Posterior vena cava (tissue), 2 donors: ENCODE results near the gene ZCCHC10. TPM values are rescaled to one million over a fixed set of nuclear protein-coding genes. Genes with fewer than 3 reads are reported as not detected.
"Not testable (repeated sequence)": the region's sequence is repeated elsewhere in the genome, so short reads cannot be mapped to it uniquely, and the experiment has no call there.

Source experiments
- DNase-seq: peaks from one replicate; pipeline ENCODE4 v3.0.0-alpha.2; 2020; ENCODE audit warnings: low spot score
- intact Hi-C, 2 donors: fragments of 100-400 bp; cut with DNase I; formaldehyde crosslinking; loops; one replicate each; pipeline versions ENCODE4 v1.14.1 to v1.14.2; 2022 to 2023
- total RNA-seq, 2 donors: library from RNA; stranded (reverse); fragmentation: NEBNext Ultra II Directional; extraction: Animal tissue kit (Norgen Biotek cat#: 25700); gene quantifications; one replicate each; pipeline ENCODE4 v1.2.1, GENCODE V29; 2021
- donor health status: DM: yes; HTN: yes; CAD: no.
- donor health status: DM: yes; HTN: yes; CAD: no.

Gene ZCCHC10
- total RNA-seq, 2 donors from 2014 or later = 14.8 to 19.0 TPM

- DNase-seq = no peak
- intact Hi-C loops = no loop called here
Observed at GRCh38 chr5:132996307-132996706, 30.0 kb downstream of the ZCCHC10 start.

- intact Hi-C loops = no loop called here
- peak; percentile 59 for DNase-seq
Observed at GRCh38 chr5:132987531-132988408, 38.6 kb downstream of the ZCCHC10 start.

DNA sequence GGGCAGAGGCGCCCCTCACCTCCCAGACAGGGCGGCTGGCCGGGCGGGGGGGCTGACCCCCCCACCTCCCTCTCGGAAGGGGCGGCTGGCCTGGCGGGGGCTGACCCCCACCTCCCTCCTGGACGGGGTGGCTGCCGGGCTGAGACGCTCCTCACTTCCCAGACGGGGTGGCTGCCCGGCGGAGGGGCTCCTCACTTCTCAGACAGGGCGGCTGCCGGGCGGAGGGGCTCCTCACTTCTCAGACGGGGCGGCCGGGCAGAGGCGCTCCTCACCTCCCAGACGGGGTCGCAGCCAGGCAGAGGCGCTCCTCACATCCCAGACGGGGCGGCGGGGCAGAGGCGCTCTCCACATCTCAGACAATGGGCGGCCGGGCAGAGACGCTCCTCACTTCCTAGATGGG lies 43.4 kb downstream of the ZCCHC10 start:
- DNase-seq = peak; percentile 58
- intact Hi-C loops = not testable (repeated sequence)

GRCh38 chr5:132981288-132981687 lies 45.1 kb downstream of the ZCCHC10 start:
- intact Hi-C loops = no loop called here
- DNase-seq = peak; percentile 4

DNA sequence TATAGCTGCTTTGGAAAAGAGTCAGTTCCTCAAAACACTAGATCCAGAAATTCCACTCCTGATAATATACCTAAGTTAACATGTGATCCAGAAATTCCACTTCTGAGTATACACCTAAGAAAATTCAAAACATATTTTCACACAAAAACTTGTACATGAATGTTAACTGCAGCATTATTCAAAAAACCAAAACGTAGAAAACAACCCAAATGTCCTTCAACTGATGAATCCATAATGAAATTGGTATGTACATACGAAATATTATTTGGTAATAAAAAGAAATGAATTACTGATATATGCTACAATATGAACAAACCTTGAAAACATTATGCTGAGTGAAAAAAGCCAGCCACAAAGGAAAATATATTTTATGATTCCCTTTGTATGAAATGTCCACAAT lies 46.4 kb downstream of the ZCCHC10 start:
- intact Hi-C loops = no loop called here
- DNase-seq = no peak

DNA sequence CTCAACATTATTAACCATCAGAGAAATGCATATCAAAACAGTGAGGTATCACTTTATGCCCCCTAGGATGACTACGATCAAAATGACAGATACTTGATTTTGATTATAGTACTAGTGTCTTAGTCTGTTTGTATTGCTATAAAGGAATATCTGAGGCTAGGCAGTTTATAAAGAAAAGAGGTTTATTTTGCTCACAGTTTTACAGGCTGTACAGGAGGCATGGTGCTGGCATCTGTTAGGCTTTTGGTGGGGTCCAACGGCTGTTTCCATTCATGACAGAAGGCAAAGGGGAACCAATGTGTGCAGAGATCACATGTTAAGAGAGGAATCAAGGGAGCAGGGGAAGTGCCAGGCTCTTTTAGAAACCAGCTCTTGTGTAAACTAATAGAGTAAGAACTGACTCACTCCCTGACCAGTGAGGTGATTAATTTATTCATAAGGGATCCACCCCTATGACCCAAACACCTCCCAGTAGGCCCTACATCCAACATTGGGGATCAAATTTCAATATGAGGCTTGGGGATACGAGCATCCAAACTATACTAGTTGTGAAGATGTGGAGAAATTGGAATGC lies 46.9 kb downstream of the ZCCHC10 start:
- intact Hi-C loops = no loop called here
- no peak for DNase-seq

DNA sequence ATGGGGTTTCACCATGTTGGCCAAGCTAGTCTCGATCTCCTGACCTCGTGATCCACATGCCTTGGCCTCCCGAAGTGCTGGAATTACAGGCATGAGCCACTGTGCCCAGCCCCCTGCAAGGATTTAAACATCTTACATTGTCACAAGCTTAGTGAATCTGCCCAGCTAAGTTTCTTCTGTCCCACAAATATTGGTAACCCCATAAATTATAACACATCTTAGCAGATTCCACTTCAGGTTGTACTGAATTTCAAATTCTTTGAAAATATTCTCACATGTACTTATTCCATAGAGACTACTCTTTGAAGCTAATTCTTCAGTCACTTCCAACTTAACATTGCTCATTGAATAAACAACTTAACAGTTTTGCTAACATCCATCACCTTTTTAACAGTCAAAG lies 49.5 kb downstream of the ZCCHC10 start:
- intact Hi-C loops = no loop called here

DNA sequence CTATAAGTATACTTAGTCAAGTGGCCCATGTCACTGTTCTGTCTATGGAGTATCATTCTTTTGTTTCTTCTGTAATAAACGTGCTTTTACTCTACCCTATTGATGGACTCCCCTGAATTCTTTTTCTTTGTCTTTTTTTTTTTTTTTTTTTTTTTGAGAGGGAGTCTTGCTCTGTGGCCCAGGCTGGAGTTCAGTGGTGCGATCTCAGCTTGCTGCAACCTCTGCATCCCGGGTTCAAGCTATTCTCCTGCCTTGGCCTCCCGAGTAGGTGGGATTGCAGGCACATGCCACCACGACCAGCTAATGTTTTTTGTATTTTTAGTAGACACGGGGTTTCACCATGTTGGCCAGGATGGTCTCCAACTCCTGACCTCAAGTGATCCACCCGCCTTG lies 53.9 kb downstream of the ZCCHC10 start:
- intact Hi-C loops, DNase-seq: not testable (repeated sequence)

More for the DNA sequence above, 49.5 kb downstream of the ZCCHC10 start:
- no peak for DNase-seq

DNA sequence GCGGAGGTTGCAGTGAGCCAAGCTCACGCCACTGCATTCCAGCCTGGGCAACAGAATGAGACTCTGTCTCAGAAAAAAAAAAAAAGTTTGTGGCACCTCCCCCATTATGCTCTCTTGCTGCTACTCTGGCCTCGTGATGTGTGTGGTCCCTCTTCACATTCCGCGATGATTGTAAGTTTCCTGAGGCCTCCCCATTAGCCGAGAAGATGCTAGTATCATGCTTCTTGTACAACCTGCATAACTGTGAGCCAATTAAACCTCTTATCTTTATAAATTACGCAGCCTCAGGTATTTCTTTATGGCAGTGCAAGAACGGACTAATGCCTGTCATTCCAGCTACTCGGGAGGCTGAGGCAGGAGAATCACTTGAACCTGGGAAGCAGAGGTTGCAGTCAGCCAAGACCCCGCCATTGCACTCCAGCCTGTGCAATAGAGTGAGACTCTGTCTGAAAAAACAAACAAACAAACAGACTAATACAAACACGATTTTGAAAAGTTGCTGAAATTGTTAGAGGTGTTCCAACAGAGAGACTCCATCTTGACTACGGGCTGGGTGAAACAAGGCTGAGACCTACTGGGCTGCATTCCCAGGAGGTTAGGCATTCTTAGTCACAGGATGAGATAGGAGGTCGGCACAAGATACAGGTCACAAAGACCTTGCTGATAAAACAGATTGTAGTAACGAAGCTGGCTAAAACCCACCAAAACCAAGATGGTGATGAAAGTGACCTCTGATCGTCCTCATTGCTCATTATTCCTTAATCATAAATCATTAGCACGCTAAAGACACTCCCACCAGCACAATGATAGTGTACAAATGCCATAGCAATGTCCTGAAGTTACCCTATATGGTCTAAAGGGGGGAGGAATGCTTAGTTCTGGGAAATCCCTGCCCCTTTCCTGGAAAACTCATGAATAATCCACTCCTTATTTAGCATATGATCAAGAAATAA lies 54.6 kb downstream of the ZCCHC10 start:
- DNase-seq = no peak
- intact Hi-C loops = no loop called here

DNA sequence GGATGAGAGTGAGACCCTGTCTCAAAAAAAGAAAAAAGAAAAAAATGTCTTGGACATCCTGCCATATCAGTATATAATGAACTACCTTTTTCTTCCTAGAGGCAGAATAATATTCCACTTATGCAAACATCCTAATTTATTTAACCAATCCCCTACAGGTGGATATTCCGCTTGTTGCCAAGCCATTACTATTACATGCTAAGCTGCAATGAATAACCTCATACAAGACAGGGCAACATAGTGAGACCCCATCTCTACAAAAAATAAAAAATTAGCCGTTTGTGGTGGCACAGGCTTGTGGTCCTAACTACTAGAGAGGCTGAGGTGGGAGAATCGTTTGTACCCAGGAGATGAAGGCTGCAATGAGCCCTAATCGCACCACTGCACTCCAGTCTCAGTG lies 61.2 kb downstream of the ZCCHC10 start:
- intact Hi-C loops = no loop called here
- no peak for DNase-seq

- DNase-seq = peak; percentile 99
- intact Hi-C loops = no loop called here
Observed at GRCh38 chr5:132963171-132964104, 62.9 kb downstream of the ZCCHC10 start, which contains the start of gene AFF4. TSS of gene AFF4 (minus strand) at chr5:132963634. CDS start at chr5:132937189, 26,445 bp downstream.

DNA sequence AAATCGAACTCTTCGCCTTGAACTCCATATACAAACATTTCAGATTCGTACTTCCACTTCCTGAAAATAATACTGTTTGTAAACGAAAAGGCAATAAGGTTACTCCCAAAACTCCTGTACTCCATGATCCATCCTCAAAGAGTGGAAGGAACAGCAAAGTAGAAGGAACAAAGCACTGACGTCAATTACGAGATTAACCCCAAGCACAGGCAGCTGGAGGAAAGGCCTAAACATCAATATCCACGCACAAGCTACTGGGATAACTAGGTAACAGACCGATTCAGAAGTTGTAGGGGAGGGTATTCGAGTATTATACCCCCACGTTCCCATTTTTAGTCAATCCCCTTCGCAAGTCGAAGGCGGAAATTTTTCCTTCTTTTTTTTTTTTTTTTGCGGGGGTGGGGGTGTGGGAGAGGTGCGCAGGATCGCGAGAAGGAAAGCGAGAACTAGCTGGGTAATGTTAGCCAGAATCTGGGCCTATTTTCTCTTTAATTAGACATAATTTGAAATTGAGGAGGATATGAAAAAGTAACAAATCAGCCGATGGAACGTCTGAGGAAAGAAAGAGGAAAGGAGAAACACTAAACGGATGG lies 63.8 kb downstream of the ZCCHC10 start:
- intact Hi-C loops = no loop called here
- DNase-seq = no peak

GRCh38 chr5:132961887-132962286 lies 64.5 kb downstream of the ZCCHC10 start:
- intact Hi-C loops = no loop called here
- DNase-seq = no peak

GRCh38 chr5:132961123-132961815 lies 65.1 kb downstream of the ZCCHC10 start:
- intact Hi-C loops = not testable (repeated sequence)

GRCh38 chr5:132956166-132956799 lies 70.1 kb downstream of the ZCCHC10 start:
- intact Hi-C loops, DNase-seq: not testable (repeated sequence)

More at GRCh38 chr5:132961123-132961815, 65.1 kb downstream of the ZCCHC10 start:
- DNase-seq = not testable (repeated sequence)

DNA sequence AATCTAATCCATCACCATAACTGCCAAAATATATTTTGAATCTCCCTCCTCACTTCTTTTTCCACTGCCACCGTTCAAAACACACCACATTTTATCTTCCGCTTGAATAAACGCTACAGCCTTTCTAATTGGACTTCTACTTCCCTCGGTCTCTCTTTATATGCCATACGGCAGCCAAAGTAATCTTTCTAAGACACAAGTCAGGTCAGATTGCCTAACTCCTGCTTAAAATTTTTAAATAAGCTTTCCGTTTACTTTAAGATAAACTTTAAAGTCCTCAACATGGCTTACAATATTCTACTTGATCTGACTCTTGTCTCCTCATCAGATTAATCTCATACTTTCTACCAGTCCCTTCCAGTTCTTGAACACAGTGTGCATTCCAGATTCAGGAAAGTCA lies 72.6 kb downstream of the ZCCHC10 start:
- DNase-seq = no peak
- intact Hi-C loops = no loop called here

DNA sequence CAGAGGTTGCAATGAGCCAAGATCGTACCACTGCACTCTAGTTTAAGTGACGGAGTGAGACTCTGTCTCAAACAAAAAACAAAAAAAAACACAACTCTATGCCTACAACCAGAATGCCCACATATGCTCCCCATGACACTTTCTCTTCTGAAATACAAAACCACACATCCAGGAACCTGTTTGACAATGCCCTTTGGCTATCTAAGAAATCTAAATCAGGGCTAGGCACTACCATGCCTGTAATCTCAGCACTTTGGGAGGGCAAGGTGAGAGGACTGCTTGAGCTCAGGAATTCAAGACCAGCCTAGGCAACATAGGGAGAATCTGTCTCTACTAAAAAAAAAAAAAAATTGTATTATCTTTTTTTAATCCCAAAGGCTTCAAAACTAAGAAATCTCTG lies 73.5 kb downstream of the ZCCHC10 start:
- intact Hi-C loops = no loop called here
- DNase-seq = no peak
